Measurements from ENCODE around the gene MRFAP1L1.

DNA sequence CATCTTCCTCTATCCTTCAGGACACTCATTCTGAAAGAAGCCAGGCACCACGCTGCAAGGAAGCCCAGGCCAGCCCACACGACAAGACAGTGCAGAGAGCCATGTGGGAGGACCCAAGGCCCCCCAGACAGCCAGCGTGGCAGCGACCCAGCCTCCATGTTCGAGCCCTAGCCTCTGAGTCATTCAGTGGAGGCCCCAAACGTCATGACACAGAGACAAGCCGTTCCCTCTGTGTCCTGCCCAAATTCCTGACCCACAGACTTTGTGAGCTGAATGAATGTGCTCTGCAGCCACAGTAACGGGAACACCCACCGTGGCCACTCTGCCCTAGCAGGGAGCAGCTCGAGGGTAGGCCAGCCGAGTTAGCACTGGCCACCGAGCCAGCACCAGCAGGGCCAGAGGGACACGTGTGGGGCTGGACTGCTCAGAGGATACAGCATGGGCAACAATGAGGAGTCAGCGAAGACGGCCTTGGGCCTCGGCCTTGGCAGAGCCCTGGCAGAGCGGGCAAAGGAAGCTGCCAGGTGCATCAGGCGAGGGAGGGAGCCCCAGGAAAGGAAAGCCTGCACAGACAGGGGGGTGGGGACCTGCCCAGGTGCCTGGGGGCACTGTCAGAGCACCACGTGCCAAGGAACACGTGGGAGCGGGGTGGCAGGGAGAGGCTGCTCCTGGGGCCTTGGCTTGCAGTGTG is 14.9 kb upstream of the MRFAP1L1 start:
- TF ChIP-seq EZH2 (IDR thresholded peaks at IDR 0.05; ENCODE audit: insufficient read depth, low read length): no peak
- TF ChIP-seq, protein P1, sequence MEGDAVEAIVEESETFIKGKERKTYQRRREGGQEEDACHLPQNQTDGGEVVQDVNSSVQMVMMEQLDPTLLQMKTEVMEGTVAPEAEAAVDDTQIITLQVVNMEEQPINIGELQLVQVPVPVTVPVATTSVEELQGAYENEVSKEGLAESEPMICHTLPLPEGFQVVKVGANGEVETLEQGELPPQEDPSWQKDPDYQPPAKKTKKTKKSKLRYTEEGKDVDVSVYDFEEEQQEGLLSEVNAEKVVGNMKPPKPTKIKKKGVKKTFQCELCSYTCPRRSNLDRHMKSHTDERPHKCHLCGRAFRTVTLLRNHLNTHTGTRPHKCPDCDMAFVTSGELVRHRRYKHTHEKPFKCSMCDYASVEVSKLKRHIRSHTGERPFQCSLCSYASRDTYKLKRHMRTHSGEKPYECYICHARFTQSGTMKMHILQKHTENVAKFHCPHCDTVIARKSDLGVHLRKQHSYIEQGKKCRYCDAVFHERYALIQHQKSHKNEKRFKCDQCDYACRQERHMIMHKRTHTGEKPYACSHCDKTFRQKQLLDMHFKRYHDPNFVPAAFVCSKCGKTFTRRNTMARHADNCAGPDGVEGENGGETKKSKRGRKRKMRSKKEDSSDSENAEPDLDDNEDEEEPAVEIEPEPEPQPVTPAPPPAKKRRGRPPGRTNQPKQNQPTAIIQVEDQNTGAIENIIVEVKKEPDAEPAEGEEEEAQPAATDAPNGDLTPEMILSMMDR (IDR thresholded peaks at IDR 0.05; ENCODE audit: insufficient read depth, low read depth, low read length): no peak

Measured in astrocyte (in vitro differentiated cells and primary cell).